AG10803 (cell line): Measurements from ENCODE around the gene SLC26A11.
"Not testable (repeated sequence)": the region's sequence is repeated elsewhere in the genome, so short reads cannot be mapped to it uniquely, and the experiment has no call there.

Experiments
- DNase-seq: peaks from one replicate; pipeline ENCODE4 v3.0.0; 2010; ENCODE audit warnings: low read depth
- H3K4me3 ChIP-seq: 2 replicates; pipeline ENCODE4 v1.5.1; 2011; ENCODE audit warnings: mild to moderate bottlenecking, low read length, control low read depth
- TF ChIP-seq, protein P1 (sequence below): conservative IDR thresholded peaks from 2 replicates; pipeline ENCODE4 v1.5.1; 2011; ENCODE audit warnings: mild to moderate bottlenecking, low read length, control low read depth, inconsistent platforms

The SLC26A11 gene

GRCh38 chr17:80268427-80268826 is 48.2 kb downstream of the SLC26A11 start:
- no peak overlapping the region for H3K4me3 ChIP-seq
- DNase-seq, result no peak
- TF ChIP-seq, protein P1, sequence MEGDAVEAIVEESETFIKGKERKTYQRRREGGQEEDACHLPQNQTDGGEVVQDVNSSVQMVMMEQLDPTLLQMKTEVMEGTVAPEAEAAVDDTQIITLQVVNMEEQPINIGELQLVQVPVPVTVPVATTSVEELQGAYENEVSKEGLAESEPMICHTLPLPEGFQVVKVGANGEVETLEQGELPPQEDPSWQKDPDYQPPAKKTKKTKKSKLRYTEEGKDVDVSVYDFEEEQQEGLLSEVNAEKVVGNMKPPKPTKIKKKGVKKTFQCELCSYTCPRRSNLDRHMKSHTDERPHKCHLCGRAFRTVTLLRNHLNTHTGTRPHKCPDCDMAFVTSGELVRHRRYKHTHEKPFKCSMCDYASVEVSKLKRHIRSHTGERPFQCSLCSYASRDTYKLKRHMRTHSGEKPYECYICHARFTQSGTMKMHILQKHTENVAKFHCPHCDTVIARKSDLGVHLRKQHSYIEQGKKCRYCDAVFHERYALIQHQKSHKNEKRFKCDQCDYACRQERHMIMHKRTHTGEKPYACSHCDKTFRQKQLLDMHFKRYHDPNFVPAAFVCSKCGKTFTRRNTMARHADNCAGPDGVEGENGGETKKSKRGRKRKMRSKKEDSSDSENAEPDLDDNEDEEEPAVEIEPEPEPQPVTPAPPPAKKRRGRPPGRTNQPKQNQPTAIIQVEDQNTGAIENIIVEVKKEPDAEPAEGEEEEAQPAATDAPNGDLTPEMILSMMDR, result no peak

- TF ChIP-seq, protein P1, result no peak
- H3K4me3 ChIP-seq, result no peak overlapping the region
- no peak for DNase-seq
These were observed 49.2 kb downstream of the SLC26A11 start for GRCh38 chr17:80269405-80269807.

DNA sequence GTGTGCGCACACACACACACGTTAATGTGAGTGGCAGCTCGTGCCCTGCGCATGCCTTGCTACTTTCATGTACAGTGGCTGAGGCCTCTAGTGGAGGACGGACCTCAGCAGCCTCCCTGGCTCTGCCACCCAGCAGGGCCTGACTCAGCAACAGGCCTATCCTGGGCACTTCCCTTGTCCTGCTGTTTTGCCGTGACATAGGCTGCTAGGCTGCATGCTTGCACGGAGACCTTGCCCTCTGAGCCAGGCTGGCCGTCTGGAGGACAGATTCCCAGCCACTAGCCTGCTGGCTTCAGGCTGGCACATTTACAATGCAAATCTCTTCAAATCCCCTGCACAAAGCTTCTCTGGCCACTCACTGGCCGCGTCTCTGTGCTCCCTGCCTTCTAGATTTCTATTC is 49.9 kb downstream of the SLC26A11 start:
- H3K4me3 ChIP-seq, result no peak overlapping the region
- TF ChIP-seq, protein P1, result no peak

GRCh38 chr17:80270836-80271235 is 50.6 kb downstream of the SLC26A11 start:
- no peak overlapping the region for H3K4me3 ChIP-seq
- TF ChIP-seq, protein P1, result no peak
- no peak for DNase-seq

More for the DNA sequence above, 49.9 kb downstream of the SLC26A11 start:
- no peak for DNase-seq

DNA sequence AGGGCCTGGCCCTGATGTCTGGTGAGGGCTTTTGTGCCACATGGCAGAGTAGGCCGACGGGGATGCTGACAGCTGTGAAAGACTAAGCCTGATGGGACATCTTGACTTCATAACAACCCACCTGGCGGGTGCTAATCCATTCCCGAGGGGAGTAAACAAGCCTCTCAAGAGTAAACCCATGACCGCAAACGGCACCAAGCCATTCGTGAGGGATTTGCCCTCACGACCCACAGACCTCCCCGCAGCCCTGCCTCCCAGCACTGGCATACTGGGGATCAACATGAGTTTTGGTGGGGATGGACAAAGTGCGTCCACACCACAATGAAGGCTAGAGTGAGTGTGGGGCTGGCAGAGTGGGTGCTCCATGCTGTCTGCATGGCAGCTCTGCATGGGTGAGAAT is 52.1 kb downstream of the SLC26A11 start:
- DNase-seq, result no peak
- TF ChIP-seq, protein P1, result no peak

GRCh38 chr17:80274331-80274730 is 54.1 kb downstream of the SLC26A11 start:
- no peak overlapping the region for H3K4me3 ChIP-seq
- no peak for DNase-seq
- TF ChIP-seq, protein P1, result no peak

More for the DNA sequence above, 52.1 kb downstream of the SLC26A11 start:
- H3K4me3 ChIP-seq, result no peak overlapping the region

DNA sequence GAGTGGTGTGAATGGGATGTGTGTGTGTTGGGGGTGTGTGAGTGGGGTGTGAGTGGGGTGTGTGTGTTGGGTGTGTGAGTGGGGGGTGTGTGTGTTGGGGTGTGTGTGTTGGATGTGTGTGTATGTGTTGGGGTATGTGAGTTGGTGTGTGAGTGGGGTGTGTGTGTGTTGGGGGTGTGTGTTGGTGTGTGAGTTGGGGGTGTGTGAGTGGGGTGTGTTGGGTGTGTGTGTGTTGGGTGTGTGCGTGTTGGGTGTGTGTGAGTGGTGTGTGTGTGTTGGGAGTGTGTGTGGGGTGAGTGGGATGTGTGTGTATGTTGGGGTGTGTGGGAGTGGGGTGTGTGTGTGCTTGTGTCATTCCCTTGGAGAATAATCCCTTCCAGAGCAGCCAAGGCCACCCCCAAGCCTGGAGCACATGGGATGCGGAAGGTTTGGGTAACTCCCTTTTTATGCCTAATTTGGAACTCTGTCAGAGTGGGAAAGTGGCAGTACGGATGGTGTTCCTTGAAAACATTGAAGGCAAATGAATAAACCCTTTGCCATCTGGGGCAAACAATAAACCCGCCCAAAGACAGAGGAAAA is 54.7 kb downstream of the SLC26A11 start:
- no peak for DNase-seq
- H3K4me3 ChIP-seq, result no peak overlapping the region
- TF ChIP-seq, protein P1, result no peak

DNA sequence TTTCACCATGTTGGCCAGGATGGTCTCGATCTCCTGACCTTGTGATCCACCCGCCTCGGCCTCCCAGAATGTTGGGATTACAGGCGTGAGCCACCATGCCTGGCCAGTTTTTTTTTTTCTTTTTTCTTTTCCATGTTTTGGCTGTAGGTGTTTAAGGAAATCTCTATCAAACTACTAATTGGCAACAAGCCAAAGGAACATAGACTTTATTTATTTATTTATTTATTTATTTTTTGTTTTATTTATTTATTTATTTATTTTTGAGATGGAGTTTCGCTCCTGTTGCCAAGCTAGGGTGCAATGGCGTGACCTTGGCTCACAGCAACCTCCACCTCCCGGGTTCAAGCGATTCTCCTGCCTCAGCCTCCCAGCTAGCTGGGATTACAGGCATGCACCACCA is 55.6 kb downstream of the SLC26A11 start:
- H3K4me3 ChIP-seq, DNase-seq: not testable (repeated sequence)
